ENCODE results near the gene CCDC148. TPM values are rescaled to one million over a fixed set of nuclear protein-coding genes. Genes with fewer than 3 reads are reported as not detected.

CCDC148 gene
- total and polyA plus RNA-seq, 2 experiments from 2014 or later, result 1.2 to 1.8 TPM

DNA sequence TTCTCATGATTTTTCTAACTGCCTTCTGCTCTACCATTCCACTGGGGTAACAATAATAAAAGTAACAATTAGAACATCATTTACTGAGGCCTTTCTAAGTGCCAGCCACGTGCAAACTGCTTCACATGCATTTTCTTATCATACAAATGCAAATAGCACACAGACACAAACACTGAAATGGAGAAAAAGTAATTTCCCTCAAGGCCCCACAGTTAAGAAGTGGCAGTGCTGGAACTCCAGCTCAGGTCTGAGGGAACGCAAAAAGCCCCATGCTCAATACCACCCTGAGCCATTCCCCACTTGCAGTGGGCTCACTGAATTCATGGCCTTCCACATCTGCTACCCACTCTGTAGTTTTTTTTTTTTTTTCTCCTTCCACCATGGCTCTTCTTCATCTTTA is 214.3 kb downstream of the CCDC148 start:
- H4K20me1 ChIP-seq (replicated peaks; ENCODE audit: insufficient read depth), result no peaks in the 10 kb centered on the region
- H3K36me3 ChIP-seq (ENCODE audit: insufficient read depth), result no peaks in the 10 kb centered on the region
- no peaks in the 10 kb centered on the region for H3K27me3 ChIP-seq (ENCODE audit: insufficient read depth)
- Mint-ChIP-seq H3K9me3 (no peaks in the 10 kb centered on the region), H3K4me3 (no peak overlapping the region), H3K4me1 (peaks cover 34% of the 10 kb centered on the region), H3K27ac (no peak overlapping the region), H3K27me3 (ENCODE audit: insufficient read depth, low read depth, poor library complexity) (no peaks in the 10 kb centered on the region), H3K36me3 (ENCODE audit: low read depth) (no peaks in the 10 kb centered on the region)
- H3K79me2 ChIP-seq (replicated peaks; ENCODE audit: insufficient read depth), result no peaks in the 10 kb centered on the region
- ATAC-seq, result no peak
- no peak overlapping the region for H3K27ac ChIP-seq (ENCODE audit: low read depth)
- no peak overlapping the region for H3K4me2 ChIP-seq
- H3F3A ChIP-seq (replicated peaks; ENCODE audit: low read depth), result no peaks in the 10 kb centered on the region
- DNase-seq (ENCODE audit: low spot score), result no peak
- TF ChIP-seq, protein P1, sequence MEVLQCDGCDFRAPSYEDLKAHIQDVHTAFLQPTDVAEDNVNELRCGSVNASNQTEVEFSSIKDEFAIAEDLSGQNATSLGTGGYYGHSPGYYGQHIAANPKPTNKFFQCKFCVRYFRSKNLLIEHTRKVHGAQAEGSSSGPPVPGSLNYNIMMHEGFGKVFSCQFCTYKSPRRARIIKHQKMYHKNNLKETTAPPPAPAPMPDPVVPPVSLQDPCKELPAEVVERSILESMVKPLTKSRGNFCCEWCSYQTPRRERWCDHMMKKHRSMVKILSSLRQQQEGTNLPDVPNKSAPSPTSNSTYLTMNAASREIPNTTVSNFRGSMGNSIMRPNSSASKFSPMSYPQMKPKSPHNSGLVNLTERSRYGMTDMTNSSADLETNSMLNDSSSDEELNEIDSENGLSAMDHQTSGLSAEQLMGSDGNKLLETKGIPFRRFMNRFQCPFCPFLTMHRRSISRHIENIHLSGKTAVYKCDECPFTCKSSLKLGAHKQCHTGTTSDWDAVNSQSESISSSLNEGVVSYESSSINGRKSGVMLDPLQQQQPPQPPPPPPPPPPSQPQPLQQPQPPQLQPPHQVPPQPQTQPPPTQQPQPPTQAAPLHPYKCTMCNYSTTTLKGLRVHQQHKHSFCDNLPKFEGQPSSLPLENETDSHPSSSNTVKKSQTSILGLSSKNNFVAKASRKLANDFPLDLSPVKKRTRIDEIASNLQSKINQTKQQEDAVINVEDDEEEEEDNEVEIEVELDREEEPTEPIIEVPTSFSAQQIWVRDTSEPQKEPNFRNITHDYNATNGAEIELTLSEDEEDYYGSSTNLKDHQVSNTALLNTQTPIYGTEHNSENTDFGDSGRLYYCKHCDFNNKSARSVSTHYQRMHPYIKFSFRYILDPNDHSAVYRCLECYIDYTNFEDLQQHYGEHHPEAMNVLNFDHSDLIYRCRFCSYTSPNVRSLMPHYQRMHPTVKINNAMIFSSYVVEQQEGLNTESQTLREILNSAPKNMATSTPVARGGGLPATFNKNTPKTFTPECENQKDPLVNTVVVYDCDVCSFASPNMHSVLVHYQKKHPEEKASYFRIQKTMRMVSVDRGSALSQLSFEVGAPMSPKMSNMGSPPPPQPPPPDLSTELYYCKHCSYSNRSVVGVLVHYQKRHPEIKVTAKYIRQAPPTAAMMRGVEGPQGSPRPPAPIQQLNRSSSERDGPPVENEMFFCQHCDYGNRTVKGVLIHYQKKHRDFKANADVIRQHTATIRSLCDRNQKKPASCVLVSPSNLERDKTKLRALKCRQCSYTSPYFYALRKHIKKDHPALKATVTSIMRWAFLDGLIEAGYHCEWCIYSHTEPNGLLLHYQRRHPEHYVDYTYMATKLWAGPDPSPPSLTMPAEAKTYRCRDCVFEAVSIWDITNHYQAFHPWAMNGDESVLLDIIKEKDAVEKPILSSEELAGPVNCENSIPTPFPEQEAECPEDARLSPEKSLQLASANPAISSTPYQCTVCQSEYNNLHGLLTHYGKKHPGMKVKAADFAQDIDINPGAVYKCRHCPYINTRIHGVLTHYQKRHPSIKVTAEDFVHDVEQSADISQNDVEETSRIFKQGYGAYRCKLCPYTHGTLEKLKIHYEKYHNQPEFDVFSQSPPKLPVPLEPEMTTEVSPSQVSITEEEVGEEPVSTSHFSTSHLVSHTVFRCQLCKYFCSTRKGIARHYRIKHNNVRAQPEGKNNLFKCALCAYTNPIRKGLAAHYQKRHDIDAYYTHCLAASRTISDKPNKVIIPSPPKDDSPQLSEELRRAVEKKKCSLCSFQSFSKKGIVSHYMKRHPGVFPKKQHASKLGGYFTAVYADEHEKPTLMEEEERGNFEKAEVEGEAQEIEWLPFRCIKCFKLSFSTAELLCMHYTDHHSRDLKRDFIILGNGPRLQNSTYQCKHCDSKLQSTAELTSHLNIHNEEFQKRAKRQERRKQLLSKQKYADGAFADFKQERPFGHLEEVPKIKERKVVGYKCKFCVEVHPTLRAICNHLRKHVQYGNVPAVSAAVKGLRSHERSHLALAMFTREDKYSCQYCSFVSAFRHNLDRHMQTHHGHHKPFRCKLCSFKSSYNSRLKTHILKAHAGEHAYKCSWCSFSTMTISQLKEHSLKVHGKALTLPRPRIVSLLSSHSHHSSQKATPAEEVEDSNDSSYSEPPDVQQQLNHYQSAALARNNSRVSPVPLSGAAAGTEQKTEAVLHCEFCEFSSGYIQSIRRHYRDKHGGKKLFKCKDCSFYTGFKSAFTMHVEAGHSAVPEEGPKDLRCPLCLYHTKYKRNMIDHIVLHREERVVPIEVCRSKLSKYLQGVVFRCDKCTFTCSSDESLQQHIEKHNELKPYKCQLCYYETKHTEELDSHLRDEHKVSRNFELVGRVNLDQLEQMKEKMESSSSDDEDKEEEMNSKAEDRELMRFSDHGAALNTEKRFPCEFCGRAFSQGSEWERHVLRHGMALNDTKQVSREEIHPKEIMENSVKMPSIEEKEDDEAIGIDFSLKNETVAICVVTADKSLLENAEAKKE (CRISPR knock-in tag; IDR thresholded peaks at IDR 0.05), result no peak
- no peak for TF ChIP-seq EZH2 (IDR thresholded peaks at IDR 0.05; ENCODE audit: low read depth, unreplicated experiment)
- TF ChIP-seq NANOG (IDR thresholded peaks at IDR 0.05; ENCODE audit: borderline replicate concordance), result no peak
- TF ChIP-seq, protein P2, sequence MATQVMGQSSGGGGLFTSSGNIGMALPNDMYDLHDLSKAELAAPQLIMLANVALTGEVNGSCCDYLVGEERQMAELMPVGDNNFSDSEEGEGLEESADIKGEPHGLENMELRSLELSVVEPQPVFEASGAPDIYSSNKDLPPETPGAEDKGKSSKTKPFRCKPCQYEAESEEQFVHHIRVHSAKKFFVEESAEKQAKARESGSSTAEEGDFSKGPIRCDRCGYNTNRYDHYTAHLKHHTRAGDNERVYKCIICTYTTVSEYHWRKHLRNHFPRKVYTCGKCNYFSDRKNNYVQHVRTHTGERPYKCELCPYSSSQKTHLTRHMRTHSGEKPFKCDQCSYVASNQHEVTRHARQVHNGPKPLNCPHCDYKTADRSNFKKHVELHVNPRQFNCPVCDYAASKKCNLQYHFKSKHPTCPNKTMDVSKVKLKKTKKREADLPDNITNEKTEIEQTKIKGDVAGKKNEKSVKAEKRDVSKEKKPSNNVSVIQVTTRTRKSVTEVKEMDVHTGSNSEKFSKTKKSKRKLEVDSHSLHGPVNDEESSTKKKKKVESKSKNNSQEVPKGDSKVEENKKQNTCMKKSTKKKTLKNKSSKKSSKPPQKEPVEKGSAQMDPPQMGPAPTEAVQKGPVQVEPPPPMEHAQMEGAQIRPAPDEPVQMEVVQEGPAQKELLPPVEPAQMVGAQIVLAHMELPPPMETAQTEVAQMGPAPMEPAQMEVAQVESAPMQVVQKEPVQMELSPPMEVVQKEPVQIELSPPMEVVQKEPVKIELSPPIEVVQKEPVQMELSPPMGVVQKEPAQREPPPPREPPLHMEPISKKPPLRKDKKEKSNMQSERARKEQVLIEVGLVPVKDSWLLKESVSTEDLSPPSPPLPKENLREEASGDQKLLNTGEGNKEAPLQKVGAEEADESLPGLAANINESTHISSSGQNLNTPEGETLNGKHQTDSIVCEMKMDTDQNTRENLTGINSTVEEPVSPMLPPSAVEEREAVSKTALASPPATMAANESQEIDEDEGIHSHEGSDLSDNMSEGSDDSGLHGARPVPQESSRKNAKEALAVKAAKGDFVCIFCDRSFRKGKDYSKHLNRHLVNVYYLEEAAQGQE (IDR thresholded peaks at IDR 0.05; ENCODE audit: unreplicated experiment), result no peak
- no peak for TF ChIP-seq EZH2phosphoT487 (IDR thresholded peaks at IDR 0.05; ENCODE audit: unreplicated experiment)
- TF ChIP-seq, protein P3, sequence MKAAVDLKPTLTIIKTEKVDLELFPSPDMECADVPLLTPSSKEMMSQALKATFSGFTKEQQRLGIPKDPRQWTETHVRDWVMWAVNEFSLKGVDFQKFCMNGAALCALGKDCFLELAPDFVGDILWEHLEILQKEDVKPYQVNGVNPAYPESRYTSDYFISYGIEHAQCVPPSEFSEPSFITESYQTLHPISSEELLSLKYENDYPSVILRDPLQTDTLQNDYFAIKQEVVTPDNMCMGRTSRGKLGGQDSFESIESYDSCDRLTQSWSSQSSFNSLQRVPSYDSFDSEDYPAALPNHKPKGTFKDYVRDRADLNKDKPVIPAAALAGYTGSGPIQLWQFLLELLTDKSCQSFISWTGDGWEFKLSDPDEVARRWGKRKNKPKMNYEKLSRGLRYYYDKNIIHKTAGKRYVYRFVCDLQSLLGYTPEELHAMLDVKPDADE (IDR thresholded peaks at IDR 0.05), result no peak
- no peak for TF ChIP-seq ZNF114 (CRISPR knock-in tag; IDR thresholded peaks at IDR 0.05)
- peaks cover 3% of the 10 kb centered on the region; the same call in 1 of the 2 replicates for H3K4me1 ChIP-seq (ENCODE audit: insufficient read depth)
- H3K4me3 ChIP-seq, result no peak overlapping the region
- H2AFZ ChIP-seq, result no peak overlapping the region
- H3K9me2 ChIP-seq (ENCODE audit: insufficient read depth), result peaks cover 11% of the 10 kb centered on the region; the same call in 1 of the 2 replicates

All from GM23338 (cell line).